ENCODE results near the gene TERB2.
A peak's percentile ranks its signal among the peaks of the same experiment; 100 is the strongest.
"Not testable (repeated sequence)": the region's sequence is repeated elsewhere in the genome, so short reads cannot be mapped to it uniquely, and the experiment has no call there.

Gene TERB2

GRCh38 chr15:44956388-44956787, at the start of gene TERB2:
Gene TERB2, plus strand, starts transcription at chr15:44956687. Its CDS starts 32 bp downstream, at chr15:44956719.
- TF ChIP-seq CTCF (IDR thresholded peaks at IDR 0.05; ENCODE audit: low read depth, low read length): no peak
- DNase-seq (ENCODE audit: low read depth in 2 of 2): no peak
- no peak within 1 kb of the TSS for H3K4me3 ChIP-seq (replicated peaks in 1 of 2; ENCODE audit: low read depth in 2 of 2, low read length in 2 of 2)

- no peak for DNase-seq (ENCODE audit: low read depth in 2 of 2)
- no peak overlapping the region for H3K4me3 ChIP-seq (replicated peaks in 1 of 2; ENCODE audit: low read depth in 2 of 2, low read length in 2 of 2)
- TF ChIP-seq CTCF (IDR thresholded peaks at IDR 0.05; ENCODE audit: low read depth, low read length): no peak
Measured at GRCh38 chr15:44909423-44909822, 47.1 kb upstream of the TERB2 start.

GRCh38 chr15:44910981-44911625, 45.4 kb upstream of the TERB2 start:
- no peak overlapping the region for H3K4me3 ChIP-seq (replicated peaks in 1 of 2; ENCODE audit: low read depth in 2 of 2, low read length in 2 of 2)
- no peak for DNase-seq (ENCODE audit: low read depth in 2 of 2)
- no peak for TF ChIP-seq CTCF (IDR thresholded peaks at IDR 0.05; ENCODE audit: low read depth, low read length)

GRCh38 chr15:44912186-44912585, 44.3 kb upstream of the TERB2 start:
- DNase-seq (ENCODE audit: low read depth in 2 of 2); H3K4me3 ChIP-seq (replicated peaks in 1 of 2; ENCODE audit: low read depth in 2 of 2, low read length in 2 of 2): not testable (repeated sequence)

- peak in 1 of 2 donors; percentile 1 for DNase-seq (ENCODE audit: low read depth in 2 of 2)
- H3K4me3 ChIP-seq (replicated peaks in 1 of 2; ENCODE audit: low read depth in 2 of 2, low read length in 2 of 2): not testable (repeated sequence)
Measured at GRCh38 chr15:44912974-44913448, 43.5 kb upstream of the TERB2 start.

- no peak overlapping the region for H3K4me3 ChIP-seq (replicated peaks in 1 of 2; ENCODE audit: low read depth in 2 of 2, low read length in 2 of 2)
- TF ChIP-seq CTCF (IDR thresholded peaks at IDR 0.05; ENCODE audit: low read depth, low read length): no peak
- DNase-seq (ENCODE audit: low read depth in 2 of 2): no peak
Measured at GRCh38 chr15:44918136-44918535, 38.4 kb upstream of the TERB2 start.

GRCh38 chr15:44928658-44929057, 27.8 kb upstream of the TERB2 start:
- not testable (repeated sequence) for H3K4me3 ChIP-seq (replicated peaks in 1 of 2; ENCODE audit: low read depth in 2 of 2, low read length in 2 of 2); DNase-seq (ENCODE audit: low read depth in 2 of 2)

GRCh38 chr15:44930283-44930682, 26.2 kb upstream of the TERB2 start:
- not testable (repeated sequence) for DNase-seq (ENCODE audit: low read depth in 2 of 2); H3K4me3 ChIP-seq (replicated peaks in 1 of 2; ENCODE audit: low read depth in 2 of 2, low read length in 2 of 2)

GRCh38 chr15:44958302-44958701, 1.8 kb downstream of the TERB2 start:
- not testable (repeated sequence) for DNase-seq (ENCODE audit: low read depth in 2 of 2)

More at GRCh38 chr15:44958302-44958701, 1.8 kb downstream of the TERB2 start:
- H3K4me3 ChIP-seq (replicated peaks in 1 of 2; ENCODE audit: low read depth in 2 of 2, low read length in 2 of 2): not testable (repeated sequence)

Data from cardiac fibroblast (primary cell).